Endothelial cell (in vitro differentiated cells): ENCODE measurements around the gene LMX1A. TPM values are rescaled to one million over a fixed set of nuclear protein-coding genes. Genes with fewer than 3 reads are reported as not detected.

Experiments used
- DNase-seq: peaks from one replicate; pipeline ENCODE4 v3.0.0; 2021; ENCODE audit warnings: low spot score
- H3K27ac Mint-ChIP-seq: one replicate; pipeline ENCODE4 v1.8.0; 2021; ENCODE audit warnings: mixed read lengths, inconsistent platforms; ENCODE audit not compliant: unreplicated experiment
- H3K27me3 Mint-ChIP-seq: one replicate; pipeline ENCODE4 v1.8.0; 2021; ENCODE audit warnings: mild to moderate bottlenecking, moderate library complexity, mixed read lengths, inconsistent platforms; ENCODE audit not compliant: unreplicated experiment
- H3K36me3 Mint-ChIP-seq: one replicate; pipeline ENCODE4 v1.8.0; 2021; ENCODE audit warnings: mild to moderate bottlenecking, low read depth, mixed read lengths, inconsistent platforms; ENCODE audit not compliant: unreplicated experiment
- H3K4me1 Mint-ChIP-seq: one replicate; pipeline ENCODE4 v1.8.0; 2021; ENCODE audit warnings: mild to moderate bottlenecking, mixed read lengths, inconsistent platforms; ENCODE audit not compliant: unreplicated experiment
- H3K4me3 Mint-ChIP-seq: one replicate; pipeline ENCODE4 v1.8.0; 2021; ENCODE audit warnings: mild to moderate bottlenecking, mixed read lengths, inconsistent platforms; ENCODE audit not compliant: unreplicated experiment
- H3K9me3 Mint-ChIP-seq: one replicate; pipeline ENCODE4 v1.8.0; 2021; ENCODE audit warnings: mixed read lengths, inconsistent platforms; ENCODE audit not compliant: unreplicated experiment
- total RNA-seq: library from RNA; stranded (reverse); fragmentation: NEBNext Ultra II Directional; extraction: Animal tissue kit (Norgen Biotek cat#: 25700); gene quantifications from one replicate; pipeline ENCODE4 v1.2.1, GENCODE V29; 2021; ENCODE audit not compliant: unreplicated experiment
- TF ChIP-seq, protein P1 (sequence below): fragments of 200-600 bp; sonication (generic); IDR thresholded peaks from one replicate; pipeline ENCODE4 v1.5.0; 2021; ENCODE audit warnings: antibody characterized with exemption; ENCODE audit not compliant: unreplicated experiment

Gene LMX1A
- total RNA-seq, 1 donor from 2014 or later, result not detected

DNA sequence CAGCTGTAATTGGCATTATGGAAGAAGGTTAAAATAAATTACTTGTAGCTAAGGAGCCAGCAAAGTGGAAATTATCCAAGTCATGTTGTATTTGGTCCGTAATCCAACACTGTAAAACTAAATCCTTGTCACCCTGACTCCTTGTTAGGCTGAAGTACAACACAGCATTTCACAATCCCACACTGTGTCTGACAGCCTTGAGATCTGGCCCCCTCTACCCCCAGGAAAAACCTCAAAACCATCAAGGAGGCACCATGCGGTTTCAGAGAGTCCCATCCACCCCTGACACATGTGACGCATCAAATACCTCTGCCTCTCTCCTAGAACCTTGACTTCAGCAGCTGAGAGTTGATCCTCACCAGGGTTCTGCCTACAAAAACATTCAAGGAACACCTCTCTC is 41.0 kb downstream of the LMX1A start:
- H3K9me3 Mint-ChIP-seq, result no peaks in the 10 kb centered on the region
- H3K4me3 Mint-ChIP-seq, result no peak overlapping the region
- no peak overlapping the region for H3K27ac Mint-ChIP-seq
- DNase-seq, result no peak
- no peaks in the 10 kb centered on the region for H3K27me3 Mint-ChIP-seq
- H3K36me3 Mint-ChIP-seq, result no peaks in the 10 kb centered on the region
- no peaks in the 10 kb centered on the region for H3K4me1 Mint-ChIP-seq
- TF ChIP-seq, protein P1, sequence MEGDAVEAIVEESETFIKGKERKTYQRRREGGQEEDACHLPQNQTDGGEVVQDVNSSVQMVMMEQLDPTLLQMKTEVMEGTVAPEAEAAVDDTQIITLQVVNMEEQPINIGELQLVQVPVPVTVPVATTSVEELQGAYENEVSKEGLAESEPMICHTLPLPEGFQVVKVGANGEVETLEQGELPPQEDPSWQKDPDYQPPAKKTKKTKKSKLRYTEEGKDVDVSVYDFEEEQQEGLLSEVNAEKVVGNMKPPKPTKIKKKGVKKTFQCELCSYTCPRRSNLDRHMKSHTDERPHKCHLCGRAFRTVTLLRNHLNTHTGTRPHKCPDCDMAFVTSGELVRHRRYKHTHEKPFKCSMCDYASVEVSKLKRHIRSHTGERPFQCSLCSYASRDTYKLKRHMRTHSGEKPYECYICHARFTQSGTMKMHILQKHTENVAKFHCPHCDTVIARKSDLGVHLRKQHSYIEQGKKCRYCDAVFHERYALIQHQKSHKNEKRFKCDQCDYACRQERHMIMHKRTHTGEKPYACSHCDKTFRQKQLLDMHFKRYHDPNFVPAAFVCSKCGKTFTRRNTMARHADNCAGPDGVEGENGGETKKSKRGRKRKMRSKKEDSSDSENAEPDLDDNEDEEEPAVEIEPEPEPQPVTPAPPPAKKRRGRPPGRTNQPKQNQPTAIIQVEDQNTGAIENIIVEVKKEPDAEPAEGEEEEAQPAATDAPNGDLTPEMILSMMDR, result no peak

GRCh38 chr1:165313903-165314302 is 42.6 kb downstream of the LMX1A start:
- H3K9me3 Mint-ChIP-seq, result no peaks in the 10 kb centered on the region
- H3K4me3 Mint-ChIP-seq, result no peak overlapping the region
- H3K27ac Mint-ChIP-seq, result no peak overlapping the region

GRCh38 chr1:165312591-165312990 is 43.9 kb downstream of the LMX1A start:
- no peaks in the 10 kb centered on the region for H3K9me3 Mint-ChIP-seq
- H3K36me3 Mint-ChIP-seq, result no peaks in the 10 kb centered on the region
- no peak overlapping the region for H3K4me3 Mint-ChIP-seq
- H3K4me1 Mint-ChIP-seq, result no peaks in the 10 kb centered on the region
- no peak overlapping the region for H3K27ac Mint-ChIP-seq
- H3K27me3 Mint-ChIP-seq, result no peaks in the 10 kb centered on the region
- no peak for DNase-seq
- TF ChIP-seq, protein P1, result no peak

More at GRCh38 chr1:165313903-165314302, 42.6 kb downstream of the LMX1A start:
- no peaks in the 10 kb centered on the region for H3K27me3 Mint-ChIP-seq
- H3K4me1 Mint-ChIP-seq, result no peaks in the 10 kb centered on the region
- DNase-seq, result no peak
- TF ChIP-seq, protein P1, result no peak
- H3K36me3 Mint-ChIP-seq, result no peaks in the 10 kb centered on the region

DNA sequence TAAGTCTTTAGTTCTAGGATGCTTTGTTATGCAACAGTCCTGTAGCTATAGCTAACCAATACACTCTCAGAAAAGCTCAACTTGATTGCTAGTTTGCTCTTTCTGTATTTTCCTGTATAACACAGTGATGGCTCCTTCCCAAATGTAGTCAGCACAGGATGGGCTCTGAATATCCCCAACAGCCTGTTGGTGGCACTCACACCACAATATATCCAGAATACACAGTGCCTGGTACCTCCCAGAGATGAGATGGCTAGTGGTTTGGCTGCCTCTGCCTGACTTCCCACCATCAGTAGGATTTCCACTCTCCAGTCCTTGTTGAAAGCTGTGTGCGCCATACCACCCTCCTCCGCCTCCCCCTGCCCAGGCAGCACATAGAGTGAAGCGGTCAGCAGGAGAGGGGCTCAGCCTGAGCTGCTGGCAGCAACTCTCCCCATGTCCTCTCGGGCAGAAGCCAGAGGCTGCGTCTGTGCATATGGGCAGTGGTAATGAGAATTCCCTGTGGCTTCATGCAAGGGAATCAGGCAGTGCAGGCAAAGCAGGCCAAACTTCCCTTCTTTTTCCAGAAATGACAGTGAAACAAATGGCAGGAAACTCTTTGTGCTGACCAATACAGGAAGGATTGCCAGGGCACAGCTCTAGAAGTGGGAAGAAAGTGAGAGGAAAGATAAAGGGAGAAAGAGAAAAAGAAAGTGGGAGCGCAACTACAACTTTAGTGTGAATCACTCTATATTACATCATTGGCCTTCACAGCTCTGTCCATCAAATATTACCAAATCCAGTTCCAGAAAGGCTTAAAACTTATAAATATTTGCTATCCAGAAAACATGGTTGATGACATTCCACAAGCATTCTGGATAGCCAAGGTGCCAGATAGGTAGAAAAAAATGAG is 49.7 kb downstream of the LMX1A start:
- peaks cover 9% of the 10 kb centered on the region for H3K4me1 Mint-ChIP-seq
- no peaks in the 10 kb centered on the region for H3K9me3 Mint-ChIP-seq

More for the DNA sequence above, 49.7 kb downstream of the LMX1A start:
- no peak for DNase-seq
- H3K4me3 Mint-ChIP-seq, result no peak overlapping the region
- no peaks in the 10 kb centered on the region for H3K36me3 Mint-ChIP-seq
- TF ChIP-seq, protein P1, result no peak
- H3K27ac Mint-ChIP-seq, result no peak overlapping the region
- H3K27me3 Mint-ChIP-seq, result no peaks in the 10 kb centered on the region
